Right lobe of liver (tissue), 6 donors: ENCODE results near the gene EXOC4. TPM values are rescaled to one million over a fixed set of nuclear protein-coding genes. Genes with fewer than 3 reads are reported as not detected.

Experiments
- ATAC-seq, 4 donors: fragments of 200-7000 bp; cut with Tn5 transposase; one replicate each; pipeline ENCODE4 v1.9.1; 2020; ENCODE audit warnings: mild to moderate bottlenecking in 4 of 4, moderate library complexity in 4 of 4
- DNase-seq, 3 donors: peaks; one replicate each; pipeline ENCODE4 v3.0.0-alpha.2; 2020
- H3K27ac ChIP-seq, 3 donors: fragments of 200-600 bp; one replicate each; pipeline ENCODE4 v1.8.0; 2022
- H3K27me3 ChIP-seq, 2 donors: fragments of 200-600 bp; one replicate each; pipeline ENCODE4 v1.8.0; 2022
- H3K36me3 ChIP-seq, 4 donors: fragments of 200-600 bp; sonication (generic) in 1 of 4; one replicate each; pipeline versions ENCODE4 v1.5.1 to v1.8.0; 2017 to 2022; ENCODE audit warnings: control low read depth in 1 of 4
- H3K4me1 ChIP-seq, 4 donors: fragments of 200-600 bp; sonication (generic) in 1 of 4; one replicate each; pipeline versions ENCODE4 v1.5.1 to v1.8.0; 2017 to 2022; ENCODE audit warnings: control low read depth in 1 of 4
- H3K4me3 ChIP-seq, 3 donors: fragments of 200-600 bp; one replicate each; pipeline ENCODE4 v1.8.0; 2022
- H3K9me3 ChIP-seq, 4 donors: fragments of 200-600 bp; sonication (generic) in 1 of 4; one replicate each; pipeline versions ENCODE4 v1.5.1 to v1.8.0; 2017 to 2022; ENCODE audit warnings: control low read depth in 1 of 4
- POLR2A ChIP-seq: fragments of 450-650 bp; IDR thresholded peaks from one replicate; pipeline ENCODE4 v1.6.1; 2017; ENCODE audit warnings: antibody characterized with exemption, mild to moderate bottlenecking
- WGBS: methylation state at CpG from one replicate; pipeline ENCODE4 v1.1.6; 2018; ENCODE audit warnings: low coverage, low lambda C conversion rate; ENCODE audit not compliant: insufficient coverage; ENCODE audit errors: missing lambda C conversion rate; 5-methylcytosine and 5-hydroxymethylcytosine counted together
- intact Hi-C, 2 donors: fragments of 100-400 bp; cut with DNase I; formaldehyde crosslinking; loops; one replicate each; pipeline versions ENCODE4 v1.11.2 to v1.14.1; 2022
- total RNA-seq, 6 experiments: library from RNA; depleted of rRNA in 2 of 6; stranded (reverse); fragments of >200 nt in 2 of 6; fragmentation: NEBNext Ultra II Directional in 3 of 6; extraction: Animal tissue kit (Norgen Biotek cat#: 25700) in 3 of 6; gene quantifications; one replicate each; pipeline versions ENCODE4 v1.1.0 to v1.2.4, GENCODE V29; 2016 to 2023
- TF ChIP-seq, protein P1 (sequence below), 4 donors: fragments of 200-600 bp in 3 of 4; fragments of 450-650 bp in 1 of 4; IDR thresholded peaks; one replicate each; pipeline versions ENCODE4 v1.5.1 to v1.8.0; 2016 to 2022; ENCODE audit warnings: antibody characterized with exemption in 4 of 4, mild to moderate bottlenecking in 2 of 4
- donor health status: DM: no; HTN: yes; CAD: no.
- donor health status: DM: no; HTN: no; CAD: no.
- donor health status: DM: no; HTN: no; CAD: no.
- donor health status: DM: no; HTN: yes; CAD: no.
- donor health status: DM: no; HTN: yes; CAD: no.

The EXOC4 gene
- total RNA-seq, 6 experiments from 2014 or later: 23.7 to 33.5 (median 30.0) TPM

DNA sequence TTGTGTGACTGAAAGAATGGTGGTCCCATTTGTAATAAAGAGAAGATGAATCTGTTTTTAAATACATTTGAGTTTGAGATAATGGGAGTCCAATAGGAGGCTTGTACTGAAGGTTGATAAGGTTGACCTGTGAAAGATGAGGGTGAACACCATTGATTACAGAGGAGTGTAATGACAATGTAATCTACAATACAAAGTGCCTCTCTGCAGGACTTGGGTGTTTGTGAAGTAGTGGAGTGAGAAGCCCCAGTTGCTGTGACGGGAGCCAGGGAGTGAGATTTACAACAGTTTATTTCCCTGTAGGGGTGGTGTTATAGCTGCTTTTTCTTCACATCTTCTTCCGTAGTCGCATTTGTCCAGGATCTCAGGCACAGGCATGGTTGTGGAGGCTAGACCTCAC lies 189.9 kb downstream of the EXOC4 start:
- no peaks in the 10 kb centered on the region for H3K36me3 ChIP-seq
- no peaks in the 10 kb centered on the region for H3K4me1 ChIP-seq
- DNase-seq (no peak), ATAC-seq (no peak)
- no peak overlapping the region for H3K27ac ChIP-seq
- no peak for TF ChIP-seq POLR2A
- TF ChIP-seq, protein P1, sequence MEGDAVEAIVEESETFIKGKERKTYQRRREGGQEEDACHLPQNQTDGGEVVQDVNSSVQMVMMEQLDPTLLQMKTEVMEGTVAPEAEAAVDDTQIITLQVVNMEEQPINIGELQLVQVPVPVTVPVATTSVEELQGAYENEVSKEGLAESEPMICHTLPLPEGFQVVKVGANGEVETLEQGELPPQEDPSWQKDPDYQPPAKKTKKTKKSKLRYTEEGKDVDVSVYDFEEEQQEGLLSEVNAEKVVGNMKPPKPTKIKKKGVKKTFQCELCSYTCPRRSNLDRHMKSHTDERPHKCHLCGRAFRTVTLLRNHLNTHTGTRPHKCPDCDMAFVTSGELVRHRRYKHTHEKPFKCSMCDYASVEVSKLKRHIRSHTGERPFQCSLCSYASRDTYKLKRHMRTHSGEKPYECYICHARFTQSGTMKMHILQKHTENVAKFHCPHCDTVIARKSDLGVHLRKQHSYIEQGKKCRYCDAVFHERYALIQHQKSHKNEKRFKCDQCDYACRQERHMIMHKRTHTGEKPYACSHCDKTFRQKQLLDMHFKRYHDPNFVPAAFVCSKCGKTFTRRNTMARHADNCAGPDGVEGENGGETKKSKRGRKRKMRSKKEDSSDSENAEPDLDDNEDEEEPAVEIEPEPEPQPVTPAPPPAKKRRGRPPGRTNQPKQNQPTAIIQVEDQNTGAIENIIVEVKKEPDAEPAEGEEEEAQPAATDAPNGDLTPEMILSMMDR (IDR thresholded peaks at IDR 0.05): no peak
- no peaks in the 10 kb centered on the region for H3K27me3 ChIP-seq
- no peak overlapping the region for H3K4me3 ChIP-seq
- WGBS: no CpG with 5 or more reads among the region's 3 CpGs
- intact Hi-C loops: no loop called here
- H3K9me3 ChIP-seq: no peaks in the 10 kb centered on the region

DNA sequence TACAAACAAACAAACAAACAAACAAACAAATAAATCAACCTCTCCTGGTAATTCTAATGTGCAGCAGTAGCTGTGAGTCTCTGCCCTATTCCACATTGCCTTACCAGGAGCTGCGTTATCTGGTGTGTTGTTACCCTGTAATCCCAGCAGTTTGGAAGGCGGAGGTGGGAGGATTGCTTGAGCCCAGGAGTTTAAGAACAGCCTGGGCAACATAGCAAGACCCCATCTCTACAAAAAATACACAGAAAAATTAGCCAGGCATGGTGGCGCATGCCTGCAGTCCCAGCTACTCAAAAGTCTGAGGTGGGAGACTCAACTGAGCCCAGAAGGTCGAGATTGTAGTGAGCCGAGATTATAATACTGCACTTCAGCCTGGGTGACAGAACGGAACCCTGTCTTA lies 192.7 kb downstream of the EXOC4 start:
- Histone ChIP-seq H3K9me3 (no peaks in the 10 kb centered on the region), H3K4me1 (no peaks in the 10 kb centered on the region), H3K36me3 (no peaks in the 10 kb centered on the region), H3K4me3 (no peak overlapping the region), H3K27ac (no peak overlapping the region), H3K27me3 (no peaks in the 10 kb centered on the region)
- ATAC-seq (no peak), DNase-seq (no peak)
- TF ChIP-seq POLR2A: no peak
- TF ChIP-seq, protein P1 (IDR thresholded peaks at IDR 0.05): no peak
- intact Hi-C loops: no loop called here
- WGBS: 80% methylated on average over 6 of the region's 6 CpGs

DNA sequence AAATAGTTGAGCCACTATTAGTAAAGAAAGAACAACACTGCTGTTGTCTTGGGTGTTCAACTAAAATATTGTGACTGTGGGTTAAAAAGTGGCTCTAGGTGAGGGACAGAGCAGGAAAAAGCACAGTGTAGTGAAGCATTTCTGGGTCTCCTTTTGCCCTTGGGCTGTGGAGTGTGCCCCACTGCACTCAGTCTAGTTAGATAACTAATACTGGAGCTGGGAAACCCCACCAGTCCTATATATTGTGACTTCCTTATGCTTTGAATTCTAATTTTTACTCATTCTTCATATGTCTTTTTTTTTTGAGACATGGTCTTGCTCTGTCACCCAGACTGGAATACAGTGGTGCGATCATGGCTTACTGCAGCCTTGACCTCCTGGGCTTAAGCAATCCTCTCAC lies 195.1 kb downstream of the EXOC4 start:
- 100% methylated on average over 1 of the region's 1 CpG for WGBS
- intact Hi-C loops: no loop called here

DNA sequence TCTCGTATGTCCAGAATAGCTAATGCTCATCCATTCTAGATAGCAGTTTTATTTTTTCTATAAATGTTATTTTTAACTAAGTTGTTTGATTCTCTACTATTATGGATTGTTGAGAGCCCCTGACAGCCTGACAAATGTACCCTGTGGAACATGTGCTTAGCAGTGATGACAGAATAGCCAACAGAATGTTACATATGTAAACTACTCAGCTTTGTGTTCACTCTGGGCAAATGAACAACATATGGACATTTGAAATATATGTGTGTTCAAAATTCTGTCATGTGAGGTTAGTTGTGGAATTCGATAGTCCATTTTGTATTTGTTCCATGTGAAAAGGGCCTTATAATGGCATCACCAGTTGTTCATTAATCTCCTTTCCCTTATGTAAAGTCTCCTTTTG lies 199.7 kb downstream of the EXOC4 start:
- 100% methylated on average over 2 of the region's 2 CpGs for WGBS
- H3K4me1 ChIP-seq: no peaks in the 10 kb centered on the region
- no peak overlapping the region for H3K4me3 ChIP-seq
- ATAC-seq (no peak), DNase-seq (no peak)
- H3K9me3 ChIP-seq: no peaks in the 10 kb centered on the region
- TF ChIP-seq, protein P1 (IDR thresholded peaks at IDR 0.05): no peak
- TF ChIP-seq POLR2A: no peak
- H3K27ac ChIP-seq: no peak overlapping the region
- no peaks in the 10 kb centered on the region for H3K27me3 ChIP-seq
- intact Hi-C loops: no loop called here
- no peaks in the 10 kb centered on the region for H3K36me3 ChIP-seq

More for the DNA sequence above, 195.1 kb downstream of the EXOC4 start:
- no peaks in the 10 kb centered on the region for H3K36me3 ChIP-seq
- no peak overlapping the region for H3K4me3 ChIP-seq
- no peak overlapping the region for H3K27ac ChIP-seq
- H3K9me3 ChIP-seq: no peaks in the 10 kb centered on the region
- no peaks in the 10 kb centered on the region for H3K27me3 ChIP-seq
- H3K4me1 ChIP-seq: no peaks in the 10 kb centered on the region
- ATAC-seq (no peak), DNase-seq (no peak)
- no peak for TF ChIP-seq POLR2A
- TF ChIP-seq, protein P1 (IDR thresholded peaks at IDR 0.05): no peak

DNA sequence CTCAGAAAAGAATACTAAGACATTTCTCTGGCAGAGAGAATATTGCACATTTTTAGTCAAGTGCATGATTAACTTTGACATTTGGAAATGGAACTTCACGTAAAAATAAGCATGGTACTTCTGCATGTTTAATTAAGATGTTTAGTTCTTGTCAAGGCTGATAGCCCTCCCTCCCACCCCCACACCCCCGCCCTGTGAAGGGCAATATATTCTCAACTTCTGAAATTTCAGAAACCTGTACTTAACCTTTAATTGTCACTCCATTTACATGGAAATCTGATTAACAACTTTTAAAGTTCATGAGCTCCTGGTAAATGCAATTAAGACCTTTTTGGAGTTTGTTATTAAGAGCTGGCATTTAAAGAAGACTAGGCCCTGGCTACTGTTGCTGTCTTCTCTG lies 205.8 kb downstream of the EXOC4 start:
- intact Hi-C loops: no loop called here
- H3K4me1 ChIP-seq: no peaks in the 10 kb centered on the region
- TF ChIP-seq POLR2A: no peak
- TF ChIP-seq, protein P1 (IDR thresholded peaks at IDR 0.05): no peak
- WGBS: 89% methylated on average over 2 of the region's 2 CpGs
- no peak overlapping the region for H3K27ac ChIP-seq
- DNase-seq (no peak), ATAC-seq (no peak)
- H3K4me3 ChIP-seq: no peak overlapping the region
- H3K9me3 ChIP-seq: no peaks in the 10 kb centered on the region
- H3K36me3 ChIP-seq: no peaks in the 10 kb centered on the region
- no peaks in the 10 kb centered on the region for H3K27me3 ChIP-seq
